Osteocyte (in vitro differentiated cells): Measurements from ENCODE around the gene SIGLEC6. TPM values are rescaled to one million over a fixed set of nuclear protein-coding genes. Genes with fewer than 3 reads are reported as not detected.
A peak's percentile ranks its signal among the peaks of the same experiment; 100 is the strongest.

ENCODE experiments used
- DNase-seq: peaks from one replicate; pipeline ENCODE4 v3.0.0; 2021; ENCODE audit warnings: mixed read lengths; ENCODE audit not compliant: unreplicated experiment; ENCODE audit errors: extremely low spot score
- H3K27ac Mint-ChIP-seq: one replicate; pipeline ENCODE4 v1.8.0; 2021; ENCODE audit warnings: mild to moderate bottlenecking, mixed read lengths; ENCODE audit not compliant: unreplicated experiment
- H3K27me3 Mint-ChIP-seq: one replicate; pipeline ENCODE4 v1.8.0; 2021; ENCODE audit warnings: mixed read lengths; ENCODE audit not compliant: unreplicated experiment
- H3K36me3 Mint-ChIP-seq: one replicate; pipeline ENCODE4 v1.8.0; 2021; ENCODE audit warnings: mixed read lengths; ENCODE audit not compliant: unreplicated experiment
- H3K4me1 Mint-ChIP-seq: one replicate; pipeline ENCODE4 v1.8.0; 2021; ENCODE audit warnings: mixed read lengths; ENCODE audit not compliant: unreplicated experiment
- H3K4me3 Mint-ChIP-seq: one replicate; pipeline ENCODE4 v1.8.0; 2021; ENCODE audit warnings: mild to moderate bottlenecking, moderate library complexity, mixed read lengths; ENCODE audit not compliant: unreplicated experiment
- H3K9me3 Mint-ChIP-seq: one replicate; pipeline ENCODE4 v1.8.0; 2021; ENCODE audit warnings: mixed read lengths; ENCODE audit not compliant: unreplicated experiment
- total RNA-seq: library from RNA; stranded (reverse); gene quantifications from 2 replicates; pipeline ENCODE4 v1.2.1, GENCODE V29; 2021
- TF ChIP-seq, protein P1 (sequence below): fragments of 200-600 bp; sonication (generic); IDR thresholded peaks from 2 replicates; pipeline ENCODE4 v1.5.0; 2021; ENCODE audit warnings: antibody characterized with exemption, mild to moderate bottlenecking, moderate library complexity

The SIGLEC6 gene
- total RNA-seq, 1 donor from 2014 or later, result not detected

DNA sequence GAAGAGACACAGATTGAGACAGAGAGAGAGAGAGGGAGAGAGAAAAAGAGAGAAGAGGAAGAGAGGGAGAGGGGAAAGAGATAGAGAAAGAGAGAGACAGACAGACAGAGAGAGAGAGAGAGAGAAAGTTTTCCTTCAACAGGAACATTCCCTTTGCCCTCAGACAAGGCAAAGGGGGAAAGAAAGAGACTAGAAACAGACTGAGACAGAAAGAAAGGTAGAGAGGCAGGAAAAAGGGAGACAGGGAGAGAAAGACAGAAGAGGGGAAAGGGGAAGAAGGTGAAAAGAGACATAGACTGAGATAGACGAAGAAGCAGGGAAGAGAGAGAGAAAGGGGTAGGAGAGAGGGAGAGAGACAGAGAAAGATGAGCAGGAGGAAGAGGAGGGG lies 21.1 kb upstream of the SIGLEC6 start:
- Mint-ChIP-seq H3K4me3 (no peak overlapping the region), H3K4me1 (no peaks in the 10 kb centered on the region), H3K27ac (no peak overlapping the region), H3K9me3 (peaks cover 24% of the 10 kb centered on the region), H3K27me3 (no peaks in the 10 kb centered on the region), H3K36me3 (no peaks in the 10 kb centered on the region)
- TF ChIP-seq, protein P1, sequence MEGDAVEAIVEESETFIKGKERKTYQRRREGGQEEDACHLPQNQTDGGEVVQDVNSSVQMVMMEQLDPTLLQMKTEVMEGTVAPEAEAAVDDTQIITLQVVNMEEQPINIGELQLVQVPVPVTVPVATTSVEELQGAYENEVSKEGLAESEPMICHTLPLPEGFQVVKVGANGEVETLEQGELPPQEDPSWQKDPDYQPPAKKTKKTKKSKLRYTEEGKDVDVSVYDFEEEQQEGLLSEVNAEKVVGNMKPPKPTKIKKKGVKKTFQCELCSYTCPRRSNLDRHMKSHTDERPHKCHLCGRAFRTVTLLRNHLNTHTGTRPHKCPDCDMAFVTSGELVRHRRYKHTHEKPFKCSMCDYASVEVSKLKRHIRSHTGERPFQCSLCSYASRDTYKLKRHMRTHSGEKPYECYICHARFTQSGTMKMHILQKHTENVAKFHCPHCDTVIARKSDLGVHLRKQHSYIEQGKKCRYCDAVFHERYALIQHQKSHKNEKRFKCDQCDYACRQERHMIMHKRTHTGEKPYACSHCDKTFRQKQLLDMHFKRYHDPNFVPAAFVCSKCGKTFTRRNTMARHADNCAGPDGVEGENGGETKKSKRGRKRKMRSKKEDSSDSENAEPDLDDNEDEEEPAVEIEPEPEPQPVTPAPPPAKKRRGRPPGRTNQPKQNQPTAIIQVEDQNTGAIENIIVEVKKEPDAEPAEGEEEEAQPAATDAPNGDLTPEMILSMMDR, result no peak
- no peak for DNase-seq

DNA sequence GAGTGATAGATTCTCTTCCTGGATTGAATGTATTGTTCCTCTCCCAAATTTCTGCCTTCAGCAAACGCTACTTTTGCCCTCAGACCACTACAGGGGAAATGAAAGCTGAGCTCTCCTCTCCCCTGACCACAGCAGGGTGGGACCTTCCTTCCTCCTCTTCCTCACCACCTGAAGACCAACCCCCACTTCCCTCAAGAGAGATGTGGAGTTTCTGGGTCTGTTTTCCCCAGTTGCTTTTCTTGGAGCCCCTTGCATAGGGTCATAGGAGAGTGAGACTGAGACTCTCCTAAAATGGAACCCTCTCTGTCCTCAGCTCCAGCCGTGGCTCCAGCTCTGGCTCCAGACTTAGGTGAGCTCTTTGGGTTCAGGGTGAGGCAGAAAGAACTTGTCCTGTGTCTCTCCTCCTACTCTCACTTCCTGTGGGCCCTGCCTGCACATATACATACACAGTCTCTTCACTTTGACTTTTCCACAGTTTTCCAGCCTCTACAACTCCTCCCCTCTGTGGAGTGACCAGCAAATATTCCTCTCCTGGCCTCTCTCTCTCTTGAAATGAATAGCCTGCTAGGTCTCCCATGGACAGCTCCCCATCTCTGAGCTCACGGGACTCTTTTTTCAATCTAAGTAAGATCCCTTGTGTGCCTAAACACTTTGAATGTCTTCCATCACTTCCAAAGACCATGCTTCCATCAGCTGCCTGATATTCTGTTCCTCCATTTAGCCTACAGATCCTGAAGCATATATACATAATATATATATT lies 20.4 kb upstream of the SIGLEC6 start:
- H3K36me3 Mint-ChIP-seq, result no peaks in the 10 kb centered on the region
- DNase-seq, result no peak
- H3K27ac Mint-ChIP-seq, result no peak overlapping the region
- H3K9me3 Mint-ChIP-seq, result peaks cover 25% of the 10 kb centered on the region
- H3K4me3 Mint-ChIP-seq, result no peak overlapping the region
- no peaks in the 10 kb centered on the region for H3K4me1 Mint-ChIP-seq
- no peaks in the 10 kb centered on the region for H3K27me3 Mint-ChIP-seq
- TF ChIP-seq, protein P1, result no peak

DNA sequence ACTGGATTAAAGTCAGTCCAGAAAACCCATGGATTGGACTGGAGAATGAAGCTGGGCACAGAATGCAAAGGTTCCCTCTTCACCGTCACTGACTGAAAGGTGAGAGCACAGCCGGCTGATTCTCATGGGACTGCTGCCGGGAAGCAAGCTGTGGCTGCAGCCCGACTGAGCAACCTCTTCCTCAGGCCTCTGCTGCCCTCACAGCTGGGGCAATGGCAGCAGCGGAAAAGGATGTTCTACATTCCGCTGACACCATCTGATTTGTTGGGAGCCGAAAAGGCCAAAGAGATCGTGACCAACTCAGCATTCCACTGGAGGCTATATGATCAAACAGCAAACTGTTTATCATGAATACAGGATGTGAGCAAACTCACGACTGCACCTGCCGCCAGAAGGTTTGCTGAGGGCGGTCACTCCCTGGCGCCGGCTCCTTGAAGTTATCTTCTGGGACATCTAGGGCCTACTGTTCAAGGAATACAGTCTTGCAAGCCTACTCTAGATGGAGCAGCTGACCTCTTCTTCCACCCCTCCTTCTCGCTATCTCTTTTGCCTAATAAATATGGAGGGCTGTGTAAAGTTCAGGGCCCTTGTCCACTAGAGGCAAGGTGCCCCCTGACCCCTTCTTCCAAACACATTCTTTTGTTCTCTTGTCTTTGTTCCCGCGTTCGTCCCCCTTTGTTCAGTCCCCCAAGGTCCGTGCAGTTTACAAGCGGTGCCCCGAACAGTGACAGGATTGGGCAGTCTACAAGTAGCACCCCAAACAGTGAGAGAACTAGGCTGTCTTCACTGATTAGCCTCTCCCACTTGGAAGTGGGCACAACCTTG lies 19.6 kb upstream of the SIGLEC6 start:
- no peaks in the 10 kb centered on the region for H3K36me3 Mint-ChIP-seq
- peaks cover 20% of the 10 kb centered on the region for H3K9me3 Mint-ChIP-seq
- no peak overlapping the region for H3K4me3 Mint-ChIP-seq
- no peak overlapping the region for H3K27ac Mint-ChIP-seq
- peak; percentile 74 for DNase-seq
- TF ChIP-seq, protein P1, result no peak
- H3K4me1 Mint-ChIP-seq, result no peaks in the 10 kb centered on the region
- H3K27me3 Mint-ChIP-seq, result no peaks in the 10 kb centered on the region

DNA sequence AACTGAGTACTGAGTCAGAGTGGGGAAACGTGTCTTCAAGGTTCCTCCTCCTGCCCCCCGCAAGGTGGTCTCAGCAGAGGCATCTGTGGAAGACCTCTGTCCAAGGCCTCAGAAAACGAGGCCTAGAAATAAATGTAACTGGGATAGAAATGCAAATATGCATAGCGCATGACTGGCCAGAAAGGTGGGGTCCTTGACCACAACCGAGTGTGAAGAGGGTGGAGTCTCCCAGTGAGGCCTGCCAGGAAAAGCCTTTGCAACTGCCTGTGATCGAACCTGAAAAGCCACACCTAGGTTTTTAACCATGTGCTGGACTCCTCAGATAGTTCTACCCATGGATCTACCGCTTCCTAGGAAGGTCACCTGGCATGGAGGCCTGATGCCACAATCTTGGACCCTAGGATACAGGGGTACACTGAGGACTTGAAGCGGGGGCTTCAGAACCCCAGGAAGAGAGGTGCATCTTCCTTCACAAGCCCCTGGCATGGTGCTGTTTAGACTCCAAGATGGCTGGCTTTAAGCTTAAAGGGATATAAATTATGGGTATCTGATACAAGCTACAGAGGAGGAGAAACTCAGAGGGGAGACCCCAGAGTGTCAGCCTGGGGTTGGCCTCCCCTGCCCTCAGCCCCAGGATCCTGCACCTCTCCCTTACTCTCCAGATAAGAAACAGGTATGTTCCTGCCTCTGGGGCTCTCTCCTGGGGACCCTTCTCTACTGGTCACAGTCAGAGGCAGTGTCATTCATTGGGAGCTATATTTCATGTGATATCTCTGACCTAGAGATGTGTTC lies 18.3 kb upstream of the SIGLEC6 start:
- no peaks in the 10 kb centered on the region for H3K4me1 Mint-ChIP-seq
- no peak overlapping the region for H3K27ac Mint-ChIP-seq
- TF ChIP-seq, protein P1, result no peak
- no peak overlapping the region for H3K4me3 Mint-ChIP-seq
- no peaks in the 10 kb centered on the region for H3K27me3 Mint-ChIP-seq
- peak; percentile 48 for DNase-seq
- H3K9me3 Mint-ChIP-seq, result peaks cover 20% of the 10 kb centered on the region
- no peaks in the 10 kb centered on the region for H3K36me3 Mint-ChIP-seq
